Measurements from ENCODE around the gene SPPL3. TPM values are rescaled to one million over a fixed set of nuclear protein-coding genes. Genes with fewer than 3 reads are reported as not detected.

The SPPL3 gene
- total RNA-seq, 1 experiment from 2014 or later: 39.7 TPM

- TF ChIP-seq SP1 (IDR thresholded peaks at IDR 0.05; ENCODE audit: low read depth) (no peak), POLR2AphosphoS5 (IDR thresholded peaks at IDR 0.05; ENCODE audit: low read depth, low read length) (no peak), YY1 (IDR thresholded peaks at IDR 0.05; ENCODE audit: extremely low read depth, insufficient replicate concordance, low read depth, low read length) (no peak), ELF1 (IDR thresholded peaks at IDR 0.05; ENCODE audit: borderline replicate concordance, low read depth) (no peak), MAX (IDR thresholded peaks at IDR 0.05) (no peak), SIN3A (IDR thresholded peaks at IDR 0.05; ENCODE audit: low read depth) (no peak), CBX3 (IDR thresholded peaks at IDR 0.05; ENCODE audit: low read depth) (no peak), CEBPB (IDR thresholded peaks at IDR 0.05; ENCODE audit: low read depth) (no peak)
Measured at GRCh38 chr12:120719072-120719471, 185.1 kb downstream of the SPPL3 start (continued).

GRCh38 chr12:120718055-120718454 is 186.1 kb downstream of the SPPL3 start:
- no peak for DNase-seq (ENCODE audit: low read depth, low spot score)
- Histone ChIP-seq H3K9me3 (ENCODE audit: control insufficient read depth in 1 of 2, insufficient read depth in 1 of 2, low read depth in 1 of 2, low read length in 2 of 2) (no peaks in the 10 kb centered on the region), H3K27ac (ENCODE audit: low read depth, low read length) (no peak overlapping the region), H2AFZ (ENCODE audit: low read depth, low read length, poor library complexity, severe bottlenecking) (no peak overlapping the region), H4K20me1 (ENCODE audit: insufficient read depth) (no peaks in the 10 kb centered on the region), H3K36me3 (ENCODE audit: control insufficient read depth in 1 of 2, insufficient read depth in 2 of 2, low read length in 2 of 2) (peaks cover 48 to 54% of the 10 kb centered on the region in 2 experiments; a peak in 3 of 4 replicates), H3K27me3 (ENCODE audit: insufficient read depth, low read length) (no peaks in the 10 kb centered on the region), H3K4me3 (replicated peaks in 1 of 2; ENCODE audit: low read depth in 1 of 2, low read length in 2 of 2) (no peak overlapping the region), H3K79me2 (ENCODE audit: insufficient read depth, low read length) (no peaks in the 10 kb centered on the region), H3K4me2 (ENCODE audit: low read length) (no peak overlapping the region), H3K9ac (ENCODE audit: low read length) (no peak overlapping the region), H3K9me2 (ENCODE audit: insufficient read depth) (no peaks in the 10 kb centered on the region), H3K4me1 (ENCODE audit: control insufficient read depth in 1 of 2, insufficient read depth in 2 of 2, low read length in 2 of 2) (0 out of 4 replicates have a peak, but pooled peaks cover 0 to 5% of the 10 kb centered on the region in 2 experiments)
- CTCF ChIA-PET: no interaction called here
- no peak for ATAC-seq
- RAD21 ChIA-PET (ENCODE audit: low non-redundant PET in 1 of 2, low total read pairs in 2 of 2, uncharacterized antibody in 2 of 2, unreplicated experiment in 2 of 2): no interaction called here
- TF ChIP-seq ATF3 (IDR thresholded peaks at IDR 0.05) (no peak), POLR2A (IDR thresholded peaks at IDR 0.05; ENCODE audit: borderline replicate concordance, extremely low read depth, insufficient read depth, insufficient read length) (no peak), REST (IDR thresholded peaks at IDR 0.05; ENCODE audit: low read depth) (no peak), CEBPB (IDR thresholded peaks at IDR 0.05; ENCODE audit: low read depth) (no peak), POLR2AphosphoS5 (IDR thresholded peaks at IDR 0.05; ENCODE audit: low read depth, low read length) (no peak), FOSL1 (IDR thresholded peaks at IDR 0.05; ENCODE audit: low read depth) (no peak), SRF (IDR thresholded peaks at IDR 0.05; ENCODE audit: low read depth) (no peak), MAX (IDR thresholded peaks at IDR 0.05) (no peak), CTCF (IDR thresholded peaks at IDR 0.05 in 2 of 3, conservative IDR thresholded peaks at IDR 0.05 in 1 of 3; ENCODE audit: borderline replicate concordance in 1 of 3, insufficient read depth in 1 of 3, low read depth in 2 of 3, low read length in 2 of 3) (no peak), EZH2 (IDR thresholded peaks at IDR 0.05) (no peak), RAD21 (IDR thresholded peaks at IDR 0.05; ENCODE audit: low read depth) (no peak), CBX3 (IDR thresholded peaks at IDR 0.05; ENCODE audit: low read depth) (no peak), SP1 (IDR thresholded peaks at IDR 0.05; ENCODE audit: low read depth) (no peak), SIN3A (IDR thresholded peaks at IDR 0.05; ENCODE audit: low read depth) (no peak)
- BruUV-seq (replicated peaks): no TSS peak
- intact Hi-C loops (cut with micrococcal nuclease): loop anchor here (10.0 kb wide), 1 partner anchor 383 kb away; no protein-coding TSS in a partner anchor
- POLR2A ChIA-PET: no interaction called here

Measured in HCT116 (cell line).